Gastroesophageal sphincter (tissue), 4 donors: Measurements from ENCODE around the gene DEPDC5. TPM values are rescaled to one million over a fixed set of nuclear protein-coding genes. Genes with fewer than 3 reads are reported as not detected.

ENCODE experiments used
- ATAC-seq: fragments of 150-250 bp; one replicate; pipeline ENCODE4 v1.9.1; 2016; ENCODE audit warnings: mild to moderate bottlenecking, moderate library complexity
- H3K27ac ChIP-seq, 4 donors: fragments of 200-600 bp; sonication (generic) in 3 of 4; 1 replicate in 3 of 4; 2 replicates in 1 of 4; pipeline ENCODE4 v1.5.1; 2016 to 2019
- H3K27me3 ChIP-seq: fragments of 200-600 bp; sonication (generic); one replicate; pipeline ENCODE4 v1.5.1; 2019
- H3K36me3 ChIP-seq, 2 donors: fragments of 200-600 bp; sonication (generic); one replicate each; pipeline ENCODE4 v1.5.1; 2019; ENCODE audit warnings: control low read depth in 1 of 2
- H3K4me1 ChIP-seq, 3 donors: fragments of 200-600 bp; sonication (generic); 1 replicate in 2 of 3; 2 replicates in 1 of 3; pipeline ENCODE4 v1.5.1; 2016 to 2019; ENCODE audit warnings: control low read depth in 2 of 3
- H3K4me3 ChIP-seq, 2 donors: fragments of 200-600 bp; sonication (generic); one replicate each; pipeline ENCODE4 v1.5.1; 2019; ENCODE audit warnings: mild to moderate bottlenecking in 1 of 2, moderate library complexity in 1 of 2
- H3K9me3 ChIP-seq, 3 donors: fragments of 200-600 bp; sonication (generic); one replicate each; pipeline ENCODE4 v1.5.1; 2017 to 2019; ENCODE audit warnings: control low read depth in 2 of 3
- EP300 ChIP-seq: sonication (generic); formaldehyde crosslinking; IDR thresholded peaks from one replicate; pipeline ENCODE4 v1.6.1; 2017; ENCODE audit warnings: antibody characterized with exemption, mild to moderate bottlenecking
- POLR2A ChIP-seq, 2 donors: fragments of 450-650 bp; IDR thresholded peaks; one replicate each; pipeline ENCODE4 v1.6.1; 2017; ENCODE audit warnings: antibody characterized with exemption in 2 of 2, mild to moderate bottlenecking in 2 of 2, moderate library complexity in 1 of 2
- POLR2AphosphoS5 ChIP-seq: sonication (generic); formaldehyde crosslinking; IDR thresholded peaks from one replicate; pipeline ENCODE4 v1.6.1; 2017; ENCODE audit warnings: antibody characterized with exemption
- WGBS, 2 donors: methylation state at CpG; one replicate each; pipeline ENCODE4 v1.1.5; 2018; ENCODE audit warnings: low coverage in 1 of 2; 5-methylcytosine and 5-hydroxymethylcytosine counted together
- total RNA-seq, 4 donors: library from RNA; depleted of rRNA; stranded (reverse); fragments of >200 nt; gene quantifications; one replicate each; pipeline ENCODE4 v1.1.0, GENCODE V29; 2016
- TF ChIP-seq, protein P1 (sequence below), 4 experiments: fragments of 200-600 bp in 2 of 4; fragments of 450-650 bp in 2 of 4; sonication (generic) in 1 of 4; IDR thresholded peaks; one replicate each; pipeline ENCODE4 v1.5.1; 2017 to 2019; ENCODE audit warnings: antibody characterized with exemption in 4 of 4, mild to moderate bottlenecking in 2 of 4, moderate library complexity in 2 of 4

DEPDC5 gene
- total RNA-seq, 4 donors from 2014 or later, result 10.5 to 27.9 (median 16.0) TPM

GRCh38 chr22:31948002-31948401, 194.2 kb downstream of the DEPDC5 start:
- no peaks in the 10 kb centered on the region for H3K9me3 ChIP-seq
- no peaks in the 10 kb centered on the region for H3K27me3 ChIP-seq
- peaks cover 7 to 78% (median 48%) of the 10 kb centered on the region in 3 donors for H3K4me1 ChIP-seq
- TF ChIP-seq EP300, result no peak
- TF ChIP-seq POLR2AphosphoS5, result no peak
- TF ChIP-seq, protein P1, sequence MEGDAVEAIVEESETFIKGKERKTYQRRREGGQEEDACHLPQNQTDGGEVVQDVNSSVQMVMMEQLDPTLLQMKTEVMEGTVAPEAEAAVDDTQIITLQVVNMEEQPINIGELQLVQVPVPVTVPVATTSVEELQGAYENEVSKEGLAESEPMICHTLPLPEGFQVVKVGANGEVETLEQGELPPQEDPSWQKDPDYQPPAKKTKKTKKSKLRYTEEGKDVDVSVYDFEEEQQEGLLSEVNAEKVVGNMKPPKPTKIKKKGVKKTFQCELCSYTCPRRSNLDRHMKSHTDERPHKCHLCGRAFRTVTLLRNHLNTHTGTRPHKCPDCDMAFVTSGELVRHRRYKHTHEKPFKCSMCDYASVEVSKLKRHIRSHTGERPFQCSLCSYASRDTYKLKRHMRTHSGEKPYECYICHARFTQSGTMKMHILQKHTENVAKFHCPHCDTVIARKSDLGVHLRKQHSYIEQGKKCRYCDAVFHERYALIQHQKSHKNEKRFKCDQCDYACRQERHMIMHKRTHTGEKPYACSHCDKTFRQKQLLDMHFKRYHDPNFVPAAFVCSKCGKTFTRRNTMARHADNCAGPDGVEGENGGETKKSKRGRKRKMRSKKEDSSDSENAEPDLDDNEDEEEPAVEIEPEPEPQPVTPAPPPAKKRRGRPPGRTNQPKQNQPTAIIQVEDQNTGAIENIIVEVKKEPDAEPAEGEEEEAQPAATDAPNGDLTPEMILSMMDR (IDR thresholded peaks at IDR 0.05), result no peak
- no peak overlapping the region for H3K4me3 ChIP-seq
- peak overlapping the region in 3 of 4 donors; percentile 32 to 100 (median 99) for H3K27ac ChIP-seq
- WGBS, 2 donors, result 54% methylated on average over 7 to 8 of the region's 8 CpGs
- ATAC-seq, result no peak
- H3K36me3 ChIP-seq, result peaks cover 0 to 28% of the 10 kb centered on the region in 2 donors

GRCh38 chr22:31950226-31950625, 196.4 kb downstream of the DEPDC5 start:
- TF ChIP-seq, protein P1 (IDR thresholded peaks at IDR 0.05), result no peak
- TF ChIP-seq POLR2A (IDR thresholded peaks at IDR 0.05) (no peak), EP300 (no peak), POLR2AphosphoS5 (no peak)
- 32% methylated on average over 4 of the region's 4 CpGs; no CpG with 5 or more reads in 1 of the 2 donors for WGBS, 2 donors
- no peak for ATAC-seq
- Histone ChIP-seq H3K9me3 (no peaks in the 10 kb centered on the region), H3K4me3 (no peak overlapping the region), H3K36me3 (peaks cover 0 to 28% of the 10 kb centered on the region in 2 donors), H3K4me1 (peaks cover 11 to 94% (median 61%) of the 10 kb centered on the region in 3 donors), H3K27me3 (no peaks in the 10 kb centered on the region), H3K27ac (peak overlapping the region in 3 of 4 donors; percentile 78 to 84 (median 82))

GRCh38 chr22:31951194-31952093, 197.6 kb downstream of the DEPDC5 start:
- Histone ChIP-seq H3K4me1 (peaks cover 11 to 87% (median 54%) of the 10 kb centered on the region in 3 donors), H3K36me3 (peaks cover 0 to 34% of the 10 kb centered on the region in 2 donors), H3K9me3 (no peaks in the 10 kb centered on the region), H3K27ac (peak overlapping the region; percentile 40 to 84 (median 80)), H3K27me3 (no peaks in the 10 kb centered on the region), H3K4me3 (no peak overlapping the region)
- TF ChIP-seq, protein P1 (IDR thresholded peaks at IDR 0.05), result no peak
- no peak for TF ChIP-seq EP300
- TF ChIP-seq POLR2AphosphoS5, result no peak
- no peak for TF ChIP-seq POLR2A (IDR thresholded peaks at IDR 0.05)
- ATAC-seq, result no peak
- 47 to 58% methylated on average over 3 to 7 of the region's 8 CpGs for WGBS, 2 donors

DNA sequence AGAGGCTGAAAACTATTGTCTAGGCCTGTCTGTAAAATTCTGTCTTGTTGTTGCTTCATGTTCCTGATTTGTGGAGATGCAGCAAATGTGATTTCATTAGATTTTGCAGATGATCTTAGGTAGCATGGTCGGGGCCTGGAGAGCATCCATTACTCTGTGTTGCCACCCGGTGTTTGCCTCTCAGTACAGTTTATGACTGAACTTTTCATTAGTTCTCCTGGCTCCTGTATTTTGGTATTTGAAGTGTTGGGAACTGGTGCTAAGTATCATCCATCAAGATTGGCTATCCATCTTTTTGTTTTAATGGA, 198.2 kb downstream of the DEPDC5 start:
- H3K4me3 ChIP-seq, result no peak overlapping the region
- no peak for ATAC-seq
- H3K4me1 ChIP-seq, result peaks cover 11 to 81% (median 48%) of the 10 kb centered on the region in 3 donors
- WGBS, 2 donors, result 29 to 56% methylated on average over 2 of the region's 2 CpGs
- H3K27ac ChIP-seq, result peak overlapping the region; percentile 40 to 84 (median 80)
- no peaks in the 10 kb centered on the region for H3K27me3 ChIP-seq
- TF ChIP-seq EP300 (no peak), POLR2AphosphoS5 (no peak), POLR2A (IDR thresholded peaks at IDR 0.05) (no peak)
- TF ChIP-seq, protein P1 (IDR thresholded peaks at IDR 0.05), result no peak
- no peaks in the 10 kb centered on the region for H3K9me3 ChIP-seq
- peaks cover 0 to 40% of the 10 kb centered on the region in 2 donors for H3K36me3 ChIP-seq

- peak; percentile 78 for ATAC-seq
- no peaks in the 10 kb centered on the region for H3K27me3 ChIP-seq
- H3K9me3 ChIP-seq, result no peaks in the 10 kb centered on the region
- WGBS, 2 donors, result 0 to 13% methylated on average over 1 to 2 of the region's 2 CpGs
- TF ChIP-seq, protein P1 (IDR thresholded peaks at IDR 0.05), result no peak
- TF ChIP-seq POLR2A (IDR thresholded peaks at IDR 0.05) (no peak), POLR2AphosphoS5 (peak; percentile 91), EP300 (no peak)
- no peak overlapping the region for H3K4me3 ChIP-seq
- H3K36me3 ChIP-seq, result peaks cover 0 to 44% of the 10 kb centered on the region in 2 donors
- H3K4me1 ChIP-seq, result peaks cover 11 to 76% (median 48%) of the 10 kb centered on the region in 3 donors
- H3K27ac ChIP-seq, result peak overlapping the region; percentile 40 to 84 (median 80)
Observed at GRCh38 chr22:31952472-31952871, 198.7 kb downstream of the DEPDC5 start.
